ENCODE measurements around the gene NCOR2. TPM values are rescaled to one million over a fixed set of nuclear protein-coding genes. Genes with fewer than 3 reads are reported as not detected.

Gene NCOR2
- total RNA-seq, 1 experiment from 2014 or later = 325 TPM

- intact Hi-C loops (cut with micrococcal nuclease; ENCODE audit: unreplicated experiment) = no loop called here
- Mint-ChIP-seq H3K4me3 (ENCODE audit: low read depth, unreplicated experiment) (peak overlapping the region; percentile 35), H3K36me3 (ENCODE audit: insufficient read depth, unreplicated experiment) (peaks cover 12% of the 10 kb centered on the region), H3K27ac (ENCODE audit: unreplicated experiment) (no peak overlapping the region), H3K9me3 (ENCODE audit: low read depth, unreplicated experiment) (no peaks in the 10 kb centered on the region), H3K27me3 (ENCODE audit: unreplicated experiment) (no peaks in the 10 kb centered on the region), H3K4me1 (ENCODE audit: low read depth, unreplicated experiment) (peaks cover 19% of the 10 kb centered on the region)
- no peak for DNase-seq
- no TSS peak for BruUV-seq (replicated peaks)
- CTCF ChIA-PET = no interaction called here
- no peak for TF ChIP-seq CTCF (IDR thresholded peaks at IDR 0.05; ENCODE audit: unreplicated experiment)
Measured at GRCh38 chr12:124543590-124544310, 23.7 kb downstream of the NCOR2 start.

GRCh38 chr12:124543052-124543589, 24.3 kb downstream of the NCOR2 start:
- H3K9me3 Mint-ChIP-seq (ENCODE audit: low read depth, unreplicated experiment) = no peaks in the 10 kb centered on the region
- peaks cover 18% of the 10 kb centered on the region for H3K36me3 Mint-ChIP-seq (ENCODE audit: insufficient read depth, unreplicated experiment)
- no TSS peak for BruUV-seq (replicated peaks)
- peak overlapping the region; percentile 35 for H3K4me3 Mint-ChIP-seq (ENCODE audit: low read depth, unreplicated experiment)
- H3K27me3 Mint-ChIP-seq (ENCODE audit: unreplicated experiment) = no peaks in the 10 kb centered on the region
- CTCF ChIA-PET = no interaction called here
- peak; percentile 59 for DNase-seq
- intact Hi-C loops (cut with micrococcal nuclease; ENCODE audit: unreplicated experiment) = no loop called here
- H3K27ac Mint-ChIP-seq (ENCODE audit: unreplicated experiment) = no peak overlapping the region
- H3K4me1 Mint-ChIP-seq (ENCODE audit: low read depth, unreplicated experiment) = peaks cover 21% of the 10 kb centered on the region
- no peak for TF ChIP-seq CTCF (IDR thresholded peaks at IDR 0.05; ENCODE audit: unreplicated experiment)

GRCh38 chr12:124542021-124542949, 25.1 kb downstream of the NCOR2 start:
- DNase-seq = peak; percentile 37
- no peaks in the 10 kb centered on the region for H3K27me3 Mint-ChIP-seq (ENCODE audit: unreplicated experiment)
- CTCF ChIA-PET = no interaction called here
- peaks cover 12% of the 10 kb centered on the region for H3K36me3 Mint-ChIP-seq (ENCODE audit: insufficient read depth, unreplicated experiment)
- H3K27ac Mint-ChIP-seq (ENCODE audit: unreplicated experiment) = no peak overlapping the region
- H3K4me1 Mint-ChIP-seq (ENCODE audit: low read depth, unreplicated experiment) = peaks cover 26% of the 10 kb centered on the region
- no peaks in the 10 kb centered on the region for H3K9me3 Mint-ChIP-seq (ENCODE audit: low read depth, unreplicated experiment)
- TF ChIP-seq CTCF (IDR thresholded peaks at IDR 0.05; ENCODE audit: unreplicated experiment) = no peak
- H3K4me3 Mint-ChIP-seq (ENCODE audit: low read depth, unreplicated experiment) = no peak overlapping the region
- intact Hi-C loops (cut with micrococcal nuclease; ENCODE audit: unreplicated experiment) = no loop called here
- BruUV-seq (replicated peaks) = no TSS peak

- no peaks in the 10 kb centered on the region for H3K27me3 Mint-ChIP-seq (ENCODE audit: unreplicated experiment)
- CTCF ChIA-PET = interaction anchor here (0.6 kb wide), 1 partner anchor 158 kb away, joined by 5 read pairs; no protein-coding TSS in a partner anchor
- H3K27ac Mint-ChIP-seq (ENCODE audit: unreplicated experiment) = no peak overlapping the region
- no peak for DNase-seq
- H3K36me3 Mint-ChIP-seq (ENCODE audit: insufficient read depth, unreplicated experiment) = peaks cover 14% of the 10 kb centered on the region
- H3K4me1 Mint-ChIP-seq (ENCODE audit: low read depth, unreplicated experiment) = peaks cover 32% of the 10 kb centered on the region
- intact Hi-C loops (cut with micrococcal nuclease; ENCODE audit: unreplicated experiment) = no loop called here
- no peaks in the 10 kb centered on the region for H3K9me3 Mint-ChIP-seq (ENCODE audit: low read depth, unreplicated experiment)
- no TSS peak for BruUV-seq (replicated peaks)
- H3K4me3 Mint-ChIP-seq (ENCODE audit: low read depth, unreplicated experiment) = no peak overlapping the region
- TF ChIP-seq CTCF (IDR thresholded peaks at IDR 0.05; ENCODE audit: unreplicated experiment) = no peak
Measured at GRCh38 chr12:124541322-124541721, 26.1 kb downstream of the NCOR2 start.

Measured in Calu3 (cell line).